Esophagus squamous epithelium (tissue), 5 donors: ENCODE results near the gene MSL1. TPM values are rescaled to one million over a fixed set of nuclear protein-coding genes. Genes with fewer than 3 reads are reported as not detected.

Source experiments
- DNase-seq: peaks from one replicate; lab custom pipeline; 2025; lab: John Stamatoyannopoulos, UW
- H3K27ac ChIP-seq, 4 donors: fragments of 200-600 bp; sonication (generic); one replicate each; pipeline ENCODE4 v1.5.1; 2016 to 2019; ENCODE audit warnings: mild to moderate bottlenecking in 1 of 4
- H3K27me3 ChIP-seq, 4 donors: fragments of 200-600 bp; sonication (generic); 1 replicate in 3 of 4; 2 replicates in 1 of 4; pipeline versions ENCODE4 v1.5.1 to v1.6.0; 2017 to 2021; ENCODE audit warnings: antibody characterized with exemption in 1 of 4
- H3K36me3 ChIP-seq, 3 donors: fragments of 200-600 bp; sonication (generic); one replicate each; pipeline ENCODE4 v1.5.1; 2016 to 2019
- H3K4me1 ChIP-seq, 3 donors: fragments of 200-600 bp; sonication (generic); one replicate each; pipeline ENCODE4 v1.5.1; 2017 to 2019
- H3K4me3 ChIP-seq, 4 donors: fragments of 200-600 bp; sonication (generic); 1 replicate in 3 of 4; 2 replicates in 1 of 4; pipeline ENCODE4 v1.5.1; 2016 to 2019; ENCODE audit warnings: mild to moderate bottlenecking in 2 of 4, moderate library complexity in 1 of 4
- H3K9me3 ChIP-seq, 3 donors: fragments of 200-600 bp; sonication (generic); one replicate each; pipeline ENCODE4 v1.5.1; 2016 to 2019
- POLR2A ChIP-seq, 4 donors: fragments of 450-650 bp; IDR thresholded peaks; one replicate each; pipeline ENCODE4 v1.6.1; 2017; ENCODE audit warnings: antibody characterized with exemption in 4 of 4, mild to moderate bottlenecking in 4 of 4, moderate library complexity in 3 of 4
- WGBS, 2 donors: methylation state at CpG; one replicate each; pipeline ENCODE4 v1.1.5; 2018; 5-methylcytosine and 5-hydroxymethylcytosine counted together
- intact Hi-C: fragments of 100-400 bp; cut with DNase I; formaldehyde crosslinking; loops from one replicate; pipeline ENCODE4 v1.15.0; 2022
- total RNA-seq, 4 donors: library from RNA; depleted of rRNA; stranded (reverse); fragments of >200 nt; gene quantifications; one replicate each; pipeline ENCODE4 v1.1.0, GENCODE V29; 2016
- TF ChIP-seq, protein P1 (sequence below), 6 experiments: fragments of 450-650 bp in 4 of 6; fragments of 200-600 bp in 2 of 6; sonication (generic) in 2 of 6; IDR thresholded peaks; one replicate each; pipeline ENCODE4 v1.5.1; 2016 to 2019; ENCODE audit warnings: antibody characterized with exemption in 6 of 6, mild to moderate bottlenecking in 4 of 6, moderate library complexity in 4 of 6
- donor health status: DM: yes; HTN: yes; CAD: no.

The MSL1 gene
- total RNA-seq, 4 donors from 2014 or later: 41.5 to 59.9 (median 51.5) TPM

- 0% methylated on average over 3 of the region's 57 CpGs; no CpG with 5 or more reads in 1 of the 2 donors for WGBS, 2 donors
- Histone ChIP-seq H3K9me3 (no peaks in the 10 kb centered on the region), H3K27ac (peak within 1 kb of the TSS; percentile 92 to 98 (median 96)), H3K36me3 (peaks cover 0 to 39% (median 7%) of the 10 kb centered on the region in 3 donors), H3K4me3 (peak within 1 kb of the TSS; percentile 65 to 84 (median 76)), H3K4me1 (peaks cover 14 to 71% (median 18%) of the 10 kb centered on the region in 3 donors), H3K27me3 (no peaks in the 10 kb centered on the region)
- DNase-seq: no peak
- intact Hi-C loops: no loop called here
- TF ChIP-seq, protein P1, sequence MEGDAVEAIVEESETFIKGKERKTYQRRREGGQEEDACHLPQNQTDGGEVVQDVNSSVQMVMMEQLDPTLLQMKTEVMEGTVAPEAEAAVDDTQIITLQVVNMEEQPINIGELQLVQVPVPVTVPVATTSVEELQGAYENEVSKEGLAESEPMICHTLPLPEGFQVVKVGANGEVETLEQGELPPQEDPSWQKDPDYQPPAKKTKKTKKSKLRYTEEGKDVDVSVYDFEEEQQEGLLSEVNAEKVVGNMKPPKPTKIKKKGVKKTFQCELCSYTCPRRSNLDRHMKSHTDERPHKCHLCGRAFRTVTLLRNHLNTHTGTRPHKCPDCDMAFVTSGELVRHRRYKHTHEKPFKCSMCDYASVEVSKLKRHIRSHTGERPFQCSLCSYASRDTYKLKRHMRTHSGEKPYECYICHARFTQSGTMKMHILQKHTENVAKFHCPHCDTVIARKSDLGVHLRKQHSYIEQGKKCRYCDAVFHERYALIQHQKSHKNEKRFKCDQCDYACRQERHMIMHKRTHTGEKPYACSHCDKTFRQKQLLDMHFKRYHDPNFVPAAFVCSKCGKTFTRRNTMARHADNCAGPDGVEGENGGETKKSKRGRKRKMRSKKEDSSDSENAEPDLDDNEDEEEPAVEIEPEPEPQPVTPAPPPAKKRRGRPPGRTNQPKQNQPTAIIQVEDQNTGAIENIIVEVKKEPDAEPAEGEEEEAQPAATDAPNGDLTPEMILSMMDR (IDR thresholded peaks at IDR 0.05): no peak
- peak in 2 of 4 donors; percentile 77 to 85 for TF ChIP-seq POLR2A (IDR thresholded peaks at IDR 0.05)
These were observed 55.6 kb downstream of the MSL1 start, which contains the start of gene RAPGEFL1 for GRCh38 chr17:40177275-40177874. TSS of gene RAPGEFL1 (plus strand) at chr17:40177470. CDS start at chr17:40177862, 392 bp downstream.

DNA sequence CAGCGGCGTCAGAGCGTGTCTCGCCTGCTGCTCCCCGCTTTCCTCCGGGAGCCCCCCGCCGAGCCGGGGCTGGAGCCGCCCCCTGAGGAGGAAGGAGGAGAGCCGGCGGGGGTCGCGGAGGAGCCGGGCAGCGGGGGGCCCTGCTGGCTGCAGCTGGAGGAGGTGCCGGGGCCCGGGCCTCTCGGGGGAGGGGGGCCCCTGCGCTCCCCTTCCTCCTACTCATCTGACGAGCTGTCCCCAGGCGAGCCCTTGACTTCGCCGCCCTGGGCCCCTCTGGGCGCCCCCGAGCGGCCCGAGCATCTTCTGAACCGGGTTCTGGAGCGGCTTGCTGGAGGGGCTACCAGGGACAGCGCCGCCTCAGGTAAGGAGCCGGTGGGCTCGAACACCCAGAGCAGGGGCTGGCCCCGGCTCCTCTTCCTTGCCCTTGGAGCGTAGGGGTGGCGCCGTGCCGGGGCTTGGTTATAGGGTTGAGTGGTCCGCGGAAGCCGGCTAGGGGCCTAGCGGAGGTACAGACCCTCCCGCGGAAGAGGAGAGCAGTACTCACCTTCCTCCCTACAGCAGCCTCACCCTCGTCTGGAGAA is 56.3 kb downstream of the MSL1 start:
- Histone ChIP-seq H3K27me3 (no peaks in the 10 kb centered on the region), H3K4me1 (peaks cover 15 to 78% (median 18%) of the 10 kb centered on the region in 3 donors), H3K4me3 (peak overlapping the region; percentile 65 to 84 (median 76)), H3K36me3 (peaks cover 0 to 39% (median 7%) of the 10 kb centered on the region in 3 donors), H3K27ac (peak overlapping the region; percentile 92 to 98 (median 96)), H3K9me3 (no peaks in the 10 kb centered on the region)
- DNase-seq: no peak
- WGBS, 2 donors: 0% methylated on average over 1 of the region's 46 CpGs
- intact Hi-C loops: no loop called here
- TF ChIP-seq POLR2A (IDR thresholded peaks at IDR 0.05): no peak
- TF ChIP-seq, protein P1 (IDR thresholded peaks at IDR 0.05): no peak

- Histone ChIP-seq H3K9me3 (no peaks in the 10 kb centered on the region), H3K36me3 (peaks cover 0 to 35% (median 1%) of the 10 kb centered on the region in 3 donors), H3K4me1 (peaks cover 15 to 80% (median 18%) of the 10 kb centered on the region in 3 donors), H3K4me3 (peak overlapping the region; percentile 65 to 84 (median 76)), H3K27ac (peak overlapping the region; percentile 92 to 98 (median 96)), H3K27me3 (no peaks in the 10 kb centered on the region)
- intact Hi-C loops: no loop called here
- no peak for TF ChIP-seq POLR2A (IDR thresholded peaks at IDR 0.05)
- 49% methylated on average over 4 of the region's 7 CpGs; no CpG with 5 or more reads in 1 of the 2 donors for WGBS, 2 donors
- DNase-seq: no peak
These were observed 56.9 kb downstream of the MSL1 start for GRCh38 chr17:40178660-40179059.

DNA sequence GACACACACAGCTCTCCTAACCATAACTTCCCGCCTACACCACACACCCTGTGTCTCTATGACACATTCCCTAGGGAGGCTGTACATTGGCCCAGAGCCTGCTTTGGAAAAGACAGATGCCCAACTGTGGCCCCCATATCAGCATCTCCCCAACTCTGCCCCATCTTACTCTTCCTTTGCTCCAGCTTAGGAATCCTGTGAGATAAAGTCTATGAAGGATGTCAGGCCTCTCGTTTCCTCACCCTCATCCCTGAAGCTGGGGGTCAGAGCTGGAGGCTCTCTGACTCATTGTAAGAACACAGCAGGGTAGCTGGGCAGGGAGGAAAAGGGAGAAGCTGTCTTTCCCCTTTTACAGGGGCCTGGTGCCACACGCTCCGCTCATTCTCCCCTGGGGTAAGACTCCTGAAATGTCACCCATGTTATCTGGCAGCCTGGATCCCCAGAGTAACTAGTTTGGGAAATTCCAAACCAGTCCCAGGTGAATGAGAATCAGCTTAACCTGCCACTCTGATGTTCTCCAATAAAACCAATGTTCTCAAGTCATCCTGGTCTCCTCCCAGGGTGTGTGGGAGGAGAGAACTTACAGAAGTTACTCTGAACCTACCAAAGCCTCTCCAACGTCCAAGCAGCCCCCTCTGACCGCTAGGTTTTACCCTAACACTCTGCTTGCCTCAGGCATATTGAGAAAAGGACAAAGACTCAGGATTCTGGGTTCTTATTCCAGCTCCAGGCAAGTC is 58.3 kb downstream of the MSL1 start:
- Histone ChIP-seq H3K4me3 (peak overlapping the region; percentile 65 to 84 (median 76)), H3K9me3 (no peaks in the 10 kb centered on the region), H3K4me1 (peaks cover 18 to 89% (median 20%) of the 10 kb centered on the region in 3 donors), H3K27me3 (no peaks in the 10 kb centered on the region), H3K36me3 (peaks cover 0 to 34% (median 0%) of the 10 kb centered on the region in 3 donors), H3K27ac (peak overlapping the region; percentile 92 to 98 (median 96))
- WGBS, 2 donors: 30 to 40% methylated on average over 4 to 5 of the region's 6 CpGs
- no peak for DNase-seq
- intact Hi-C loops: no loop called here
- peak in 1 of 4 donors; percentile 31 for TF ChIP-seq POLR2A (IDR thresholded peaks at IDR 0.05)
- TF ChIP-seq, protein P1 (IDR thresholded peaks at IDR 0.05): no peak

DNA sequence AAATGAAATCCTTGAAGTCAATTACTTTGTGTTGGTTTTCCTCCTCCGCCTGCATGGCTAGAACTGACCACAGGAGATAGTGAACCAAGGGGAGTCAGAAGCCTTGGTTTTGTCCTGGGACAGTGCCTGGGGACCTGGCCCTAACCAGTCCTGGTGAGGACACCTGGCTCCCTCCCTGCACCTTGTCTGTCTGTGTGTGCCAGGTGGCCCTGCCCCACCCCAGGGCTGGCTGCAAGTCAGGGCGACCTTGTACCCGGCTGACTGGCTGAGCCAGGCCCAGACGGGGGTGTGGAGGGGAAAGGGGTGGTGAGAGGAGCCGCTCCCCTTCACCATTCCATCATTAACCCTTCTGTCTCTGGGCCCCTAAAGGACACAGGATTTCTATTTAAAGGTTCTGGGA is 58.9 kb downstream of the MSL1 start:
- TF ChIP-seq, protein P1 (IDR thresholded peaks at IDR 0.05): no peak
- peak in 3 of 4 donors; percentile 35 to 77 (median 61) for TF ChIP-seq POLR2A (IDR thresholded peaks at IDR 0.05)
- Histone ChIP-seq H3K27ac (peak overlapping the region; percentile 92 to 98 (median 96)), H3K9me3 (no peaks in the 10 kb centered on the region), H3K4me3 (peak overlapping the region; percentile 65 to 84 (median 76)), H3K27me3 (no peaks in the 10 kb centered on the region), H3K4me1 (peaks cover 18 to 87% (median 20%) of the 10 kb centered on the region in 3 donors), H3K36me3 (peaks cover 0 to 39% (median 0%) of the 10 kb centered on the region in 3 donors)
- intact Hi-C loops: no loop called here
- 44 to 51% methylated on average over 2 to 4 of the region's 5 CpGs for WGBS, 2 donors
- DNase-seq: no peak
